Measurements from ENCODE around the gene CHKB. TPM values are rescaled to one million over a fixed set of nuclear protein-coding genes. Genes with fewer than 3 reads are reported as not detected.

CHKB gene
- total RNA-seq, 4 donors from 2014 or later: 20.7 to 43.5 (median 33.0) TPM

- 92% methylated on average over 4 of the region's 4 CpGs for WGBS
- H3K27ac ChIP-seq (replicated peaks in 1 of 4): peak overlapping the region in 2 of 4 donors; percentile 66 to 68
Measured at GRCh38 chr22:50579752-50580151, 2.9 kb downstream of the CHKB start.

GRCh38 chr22:50578776-50579310 lies 3.8 kb downstream of the CHKB start:
- no peak for DNase-seq (ENCODE audit: extremely low spot score)
- intact Hi-C loops (cut with DNase I): no loop called here
- 59% methylated on average over 8 of the region's 8 CpGs for WGBS
- Histone ChIP-seq H3K27me3 (peaks cover 0 to 8% (median 0%) of the 10 kb centered on the region in 4 donors), H3K27ac (replicated peaks in 1 of 4) (peak overlapping the region; percentile 15 to 72 (median 67)), H3K9me3 (no peaks in the 10 kb centered on the region), H3K4me1 (peaks cover 38 to 58% (median 48%) of the 10 kb centered on the region in 4 donors), H3K4me3 (peak overlapping the region; percentile 36 to 60 (median 51)), H3K36me3 (peaks cover 0 to 41% (median 28%) of the 10 kb centered on the region in 4 donors)
- TF ChIP-seq POLR2AphosphoS5 (IDR thresholded peaks at IDR 0.05) (no peak), EP300 (IDR thresholded peaks at IDR 0.05) (no peak), CTCF (IDR thresholded peaks at IDR 0.05) (no peak), POLR2A (IDR thresholded peaks at IDR 0.05; ENCODE audit: low read depth) (no peak)

More at GRCh38 chr22:50579752-50580151, 2.9 kb downstream of the CHKB start:
- intact Hi-C loops (cut with DNase I): loop anchor here (5.0 kb wide), 2 partner anchors 43 to 52 kb away; partner anchors contain the start of gene SCO2
- no peak overlapping the region for H3K4me3 ChIP-seq
- no peak for TF ChIP-seq EP300 (IDR thresholded peaks at IDR 0.05)
- no peak for TF ChIP-seq CTCF (IDR thresholded peaks at IDR 0.05)
- TF ChIP-seq POLR2AphosphoS5 (IDR thresholded peaks at IDR 0.05): no peak
- TF ChIP-seq POLR2A (IDR thresholded peaks at IDR 0.05; ENCODE audit: low read depth): no peak
- peaks cover 0 to 8% (median 0%) of the 10 kb centered on the region in 4 donors for H3K27me3 ChIP-seq
- H3K36me3 ChIP-seq: peaks cover 0 to 38% (median 22%) of the 10 kb centered on the region in 4 donors
- DNase-seq (ENCODE audit: extremely low spot score): no peak
- H3K9me3 ChIP-seq: no peaks in the 10 kb centered on the region
- H3K4me1 ChIP-seq: peaks cover 40 to 60% (median 48%) of the 10 kb centered on the region in 4 donors

- Histone ChIP-seq H3K4me3 (peak within 1 kb of the TSS; percentile 36 to 60 (median 51)), H3K9me3 (no peaks in the 10 kb centered on the region), H3K27ac (replicated peaks in 1 of 4) (peak within 1 kb of the TSS; percentile 15 to 72 (median 67)), H3K27me3 (peaks cover 0 to 8% (median 0%) of the 10 kb centered on the region in 4 donors), H3K4me1 (peaks cover 31 to 52% (median 41%) of the 10 kb centered on the region in 4 donors), H3K36me3 (peaks cover 0 to 47% (median 34%) of the 10 kb centered on the region in 4 donors)
- TF ChIP-seq POLR2AphosphoS5 (IDR thresholded peaks at IDR 0.05): peak in 1 of 2 donors; percentile 51
- TF ChIP-seq POLR2A (IDR thresholded peaks at IDR 0.05; ENCODE audit: low read depth): no peak
- intact Hi-C loops (cut with DNase I): no loop called here
- WGBS: 13% methylated on average over 38 of the region's 63 CpGs
- DNase-seq (ENCODE audit: extremely low spot score): no peak
Measured at GRCh38 chr22:50577987-50578775, 4.5 kb downstream of the CHKB start, which contains the start of gene CPT1B. Gene CPT1B, minus strand, starts transcription at chr22:50578427. Its CDS starts 512 bp downstream, at chr22:50577915.

GRCh38 chr22:50577697-50577986 lies 5.0 kb downstream of the CHKB start:
- peaks cover 0 to 53% (median 38%) of the 10 kb centered on the region in 4 donors for H3K36me3 ChIP-seq
- TF ChIP-seq EP300 (IDR thresholded peaks at IDR 0.05) (no peak), CTCF (IDR thresholded peaks at IDR 0.05) (no peak), POLR2A (IDR thresholded peaks at IDR 0.05; ENCODE audit: low read depth) (no peak), POLR2AphosphoS5 (IDR thresholded peaks at IDR 0.05) (no peak)
- H3K27ac ChIP-seq (replicated peaks in 1 of 4): no peak overlapping the region
- 97% methylated on average over 6 of the region's 23 CpGs for WGBS
- H3K27me3 ChIP-seq: peaks cover 0 to 8% (median 0%) of the 10 kb centered on the region in 4 donors
- peaks cover 31 to 51% (median 41%) of the 10 kb centered on the region in 4 donors for H3K4me1 ChIP-seq
- H3K9me3 ChIP-seq: no peaks in the 10 kb centered on the region
- no peak for DNase-seq (ENCODE audit: extremely low spot score)
- peak overlapping the region; percentile 36 to 60 (median 51) for H3K4me3 ChIP-seq
- intact Hi-C loops (cut with DNase I): no loop called here

All from esophagus muscularis mucosa (tissue), 4 donors.